HG02938 (cell line): ENCODE measurements around the gene GMNN.
"Not testable (repeated sequence)": the region's sequence is repeated elsewhere in the genome, so short reads cannot be mapped to it uniquely, and the experiment has no call there.

Experiments
- ATAC-seq: cut with Tn5 transposase; IDR thresholded peaks from one replicate; pipeline ENCODE4 v1.9.1; 2021; ENCODE audit warnings: mild to moderate bottlenecking, moderate library complexity; ENCODE audit not compliant: unreplicated experiment

The GMNN gene

DNA sequence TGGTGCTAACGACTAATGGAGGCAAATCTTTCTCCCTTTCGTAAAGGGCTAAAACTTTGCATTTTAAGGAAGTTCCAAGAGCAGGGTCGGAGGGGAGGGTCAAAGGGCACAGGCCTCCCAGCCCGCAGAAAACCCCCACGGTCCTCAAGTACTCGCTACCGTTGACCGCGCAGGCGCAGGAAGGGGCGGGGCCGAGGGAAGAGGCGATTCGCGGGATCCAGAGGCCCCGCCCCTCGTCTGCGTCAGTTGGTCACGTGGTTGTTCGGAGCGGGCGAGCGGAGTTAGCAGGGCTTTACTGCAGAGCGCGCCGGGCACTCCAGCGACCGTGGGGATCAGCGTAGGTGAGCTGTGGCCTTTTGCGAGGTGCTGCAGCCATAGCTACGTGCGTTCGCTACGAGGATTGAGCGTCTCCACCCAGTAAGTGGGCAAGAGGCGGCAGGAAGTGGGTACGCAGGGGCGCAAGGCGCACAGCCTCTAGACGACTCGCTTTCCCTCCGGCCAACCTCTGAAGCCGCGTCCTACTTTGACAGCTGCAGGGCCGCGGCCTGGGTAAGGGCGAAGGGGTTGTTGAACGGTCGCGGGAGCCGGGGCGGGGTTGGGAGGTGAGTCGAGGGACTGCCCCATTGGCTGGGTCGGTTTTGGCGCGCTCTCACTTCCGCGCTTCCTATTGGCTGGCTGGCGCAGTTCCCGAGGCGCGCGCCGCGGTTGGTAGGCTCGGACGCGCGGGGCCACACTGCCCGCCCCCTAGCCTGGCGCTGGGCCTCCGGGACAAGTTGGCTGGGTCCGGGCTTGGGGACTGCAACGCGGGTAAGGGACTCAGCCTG is at the start of gene GMNN:
Gene GMNN, plus strand, starts transcription at position 242 of the 824 bp plus-strand sequence. CDS start 2,310 bp downstream, outside the sequence.
- peak; percentile 81 for ATAC-seq

GRCh38 chr6:24730653-24731052 is 44.1 kb upstream of the GMNN start:
- not testable (repeated sequence) for ATAC-seq

- not testable (repeated sequence) for ATAC-seq
Observed at GRCh38 chr6:24731456-24732134, 43.1 kb upstream of the GMNN start.

DNA sequence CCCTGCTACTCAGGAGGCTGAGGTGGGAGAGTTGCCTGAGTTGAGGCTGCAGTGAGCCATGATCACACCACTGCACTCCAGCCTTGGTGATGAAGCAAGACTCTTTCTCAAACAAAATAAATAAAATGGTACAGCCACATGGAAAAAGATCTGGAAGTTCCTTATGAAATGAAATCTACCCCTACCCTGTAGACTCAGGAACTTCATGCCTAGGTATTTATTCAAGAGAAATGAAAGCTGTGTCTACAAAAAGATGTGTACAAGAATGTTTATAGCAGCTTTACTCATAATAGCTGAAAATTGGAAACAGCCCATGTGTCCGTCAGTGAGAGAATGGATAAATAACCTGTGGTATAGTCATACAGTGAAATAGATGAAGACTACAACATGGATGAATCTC is 40.6 kb upstream of the GMNN start:
- ATAC-seq = no peak

- ATAC-seq = not testable (repeated sequence)
Observed at GRCh38 chr6:24734710-24735109, 40.0 kb upstream of the GMNN start.

- no peak for ATAC-seq
Observed at GRCh38 chr6:24738741-24739140, 36.0 kb upstream of the GMNN start.

DNA sequence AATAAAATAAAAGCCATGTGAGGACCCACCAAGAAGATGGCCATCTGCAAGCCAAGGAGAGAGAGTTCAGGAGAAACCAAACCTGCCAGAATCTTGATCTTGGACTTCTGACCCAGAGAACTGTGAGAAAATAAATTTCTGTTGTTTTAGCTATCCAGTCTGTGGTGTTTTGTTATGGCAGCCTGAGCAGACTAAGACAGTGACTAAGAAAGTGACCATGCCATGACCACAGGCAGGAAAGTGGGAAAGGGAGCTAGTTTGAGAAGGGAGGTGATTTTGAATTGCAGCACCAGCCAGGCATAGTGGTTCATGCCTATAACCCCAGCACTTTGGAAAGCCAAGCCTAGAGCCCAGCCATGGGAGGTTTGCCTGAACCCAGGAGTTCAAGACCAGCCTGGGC is 33.9 kb upstream of the GMNN start:
- no peak for ATAC-seq

GRCh38 chr6:24742216-24742738 is 32.5 kb upstream of the GMNN start:
- no peak for ATAC-seq

DNA sequence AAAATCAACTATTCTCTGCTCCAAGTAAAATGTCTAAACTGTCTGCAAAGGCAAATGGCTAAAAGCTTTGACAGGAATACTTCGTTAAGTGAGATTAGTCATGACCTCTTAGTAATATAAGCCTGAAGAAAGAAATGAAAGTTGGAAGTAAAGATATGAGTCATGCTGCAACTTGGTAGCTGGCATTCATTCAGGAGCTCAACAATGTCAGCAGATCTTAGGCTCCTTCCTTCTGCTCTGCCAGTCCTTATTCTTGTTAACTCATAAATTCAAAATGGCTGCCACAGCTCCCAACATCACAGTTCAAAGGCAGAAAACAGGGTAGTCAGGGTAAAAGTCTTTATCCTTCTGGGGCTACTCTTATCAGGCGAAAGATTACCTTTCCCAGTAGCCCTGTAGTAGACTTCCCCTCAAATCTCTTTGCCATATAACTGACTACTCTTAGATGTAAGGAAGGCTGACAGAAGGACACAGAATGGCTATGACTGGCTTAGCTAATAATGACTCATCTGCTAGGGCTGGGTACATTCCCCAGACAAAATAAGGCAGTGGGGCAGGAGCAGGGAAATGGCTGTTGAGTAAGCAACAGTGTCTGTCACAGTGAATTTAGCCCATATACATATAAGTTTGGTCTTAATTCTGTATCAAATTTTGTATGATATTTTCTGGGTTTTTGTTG is 31.3 kb upstream of the GMNN start:
- peak; percentile 82 for ATAC-seq

DNA sequence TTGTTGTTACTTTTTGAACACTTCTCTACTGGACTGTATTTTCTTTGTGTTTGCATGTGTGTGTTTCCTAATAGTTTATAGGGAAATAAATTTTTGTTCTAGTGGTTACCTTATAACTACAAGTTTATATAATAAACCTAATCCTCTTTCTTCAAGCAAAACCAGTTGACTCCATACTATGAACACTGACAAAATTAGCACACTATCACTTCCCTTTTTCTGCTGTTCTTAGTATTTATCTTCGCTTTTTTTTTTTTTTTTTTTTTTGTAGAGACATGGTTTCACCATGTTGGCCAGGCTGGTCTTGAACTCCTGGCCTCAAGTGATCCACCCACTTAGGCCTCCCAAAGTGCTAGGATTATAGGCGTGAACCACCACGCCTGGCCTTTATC is 30.8 kb upstream of the GMNN start:
- ATAC-seq = peak; percentile 58

- no peak for ATAC-seq
Observed at GRCh38 chr6:24744911-24745310, 29.8 kb upstream of the GMNN start.

DNA sequence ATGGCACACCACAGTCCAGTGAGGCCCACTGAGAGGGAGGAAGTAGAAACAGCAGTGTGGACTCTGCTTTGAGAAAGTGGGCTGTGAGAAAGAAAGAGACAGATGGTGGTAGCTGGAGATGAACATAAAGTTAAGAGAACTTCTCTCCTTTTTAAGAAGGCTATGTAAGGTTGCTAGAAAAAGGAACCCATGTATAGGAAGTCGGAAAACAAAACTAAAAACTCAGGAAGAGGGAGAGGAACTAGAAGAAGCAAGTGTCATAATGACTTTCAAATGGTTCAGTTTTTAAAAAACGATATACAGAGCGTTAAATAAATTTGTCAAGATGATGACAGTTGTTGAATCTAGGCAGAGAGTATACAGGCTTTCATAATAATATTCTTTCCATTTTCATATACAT is 25.4 kb upstream of the GMNN start:
- ATAC-seq = no peak

DNA sequence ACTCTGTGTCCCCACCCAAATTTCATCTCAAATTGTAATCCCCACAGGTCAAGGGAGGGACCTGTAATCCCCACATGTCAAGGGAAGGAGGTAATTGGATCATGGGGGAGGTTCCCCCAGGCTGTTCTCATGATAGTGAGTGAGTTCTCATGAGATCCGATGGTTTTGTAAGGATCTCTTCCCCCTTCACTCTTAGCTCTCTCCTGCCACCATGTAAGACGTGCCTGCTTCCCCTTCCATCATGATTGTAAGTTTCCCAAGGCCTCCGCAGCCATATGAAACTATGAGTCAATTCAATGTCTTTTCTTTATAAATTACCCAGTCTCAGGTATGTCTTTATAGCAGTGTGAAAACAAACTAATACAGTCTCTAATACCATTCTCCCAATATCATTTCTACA is 23.9 kb upstream of the GMNN start:
- not testable (repeated sequence) for ATAC-seq

DNA sequence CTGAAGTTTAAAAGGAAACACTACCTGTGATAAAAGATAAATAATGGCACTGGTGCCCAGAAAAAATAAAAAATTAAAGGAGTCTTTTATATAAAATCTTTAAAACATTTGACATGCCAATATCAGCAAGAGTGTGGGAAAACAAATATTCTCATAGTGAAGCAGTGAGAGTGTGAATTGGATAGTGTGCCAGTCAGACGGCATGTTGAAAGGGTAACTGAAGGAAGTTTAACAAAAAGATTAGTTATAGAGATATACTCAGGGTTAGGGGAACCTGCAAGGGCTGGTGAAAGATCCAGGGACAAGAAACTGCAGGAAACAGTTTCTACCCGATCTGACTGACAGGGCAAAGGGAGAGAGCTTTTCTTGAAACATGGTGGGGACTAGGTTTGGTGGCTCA is 22.2 kb upstream of the GMNN start:
- ATAC-seq = no peak

DNA sequence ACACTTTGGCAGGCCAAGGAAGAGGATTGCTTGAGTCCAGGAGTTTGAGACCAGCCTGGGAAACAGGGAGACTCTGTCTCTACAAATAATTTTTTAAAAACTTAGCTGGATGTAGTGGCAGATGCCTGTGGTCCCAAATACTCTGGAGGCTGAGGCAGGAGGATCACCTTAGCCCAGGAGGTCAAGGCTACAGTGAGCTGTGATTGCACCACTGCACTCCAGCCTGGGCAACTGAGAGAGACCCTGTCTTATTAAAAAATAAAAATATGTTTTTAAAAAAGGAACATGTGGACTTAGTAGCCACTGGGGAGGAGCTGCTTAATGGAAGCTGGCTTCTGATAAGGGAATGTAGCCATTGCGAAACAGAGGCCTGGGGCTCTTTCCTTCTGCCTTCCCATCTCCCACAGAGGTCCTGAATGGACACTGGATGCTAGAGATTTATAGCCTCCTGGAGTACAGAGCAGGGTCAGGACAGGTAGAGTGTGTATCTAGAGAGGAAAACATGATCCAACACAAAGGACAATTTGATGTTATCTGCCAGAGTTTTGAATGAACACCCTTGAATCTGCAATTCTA is 21.7 kb upstream of the GMNN start:
- no peak for ATAC-seq

DNA sequence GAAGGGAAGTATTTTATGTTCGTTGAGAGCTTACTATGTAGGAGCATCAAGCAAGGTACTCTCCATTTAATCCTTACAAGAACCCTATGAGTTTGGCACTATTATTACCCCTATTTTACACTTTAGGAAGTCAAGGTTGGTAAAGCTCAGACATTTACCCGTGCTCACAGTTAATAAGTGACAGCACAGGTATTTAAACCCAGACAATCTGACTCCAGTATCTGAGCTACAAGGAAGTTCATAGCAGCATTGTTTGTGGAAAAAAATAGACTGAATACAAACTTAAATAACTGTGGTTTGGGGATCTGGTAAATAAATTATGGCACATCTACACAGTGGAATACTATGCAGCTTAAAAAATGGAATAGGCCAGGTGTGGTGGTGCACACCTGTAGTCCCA is 21.2 kb upstream of the GMNN start:
- ATAC-seq = no peak

- ATAC-seq = not testable (repeated sequence)
Observed at GRCh38 chr6:24754378-24754777, 20.4 kb upstream of the GMNN start.

DNA sequence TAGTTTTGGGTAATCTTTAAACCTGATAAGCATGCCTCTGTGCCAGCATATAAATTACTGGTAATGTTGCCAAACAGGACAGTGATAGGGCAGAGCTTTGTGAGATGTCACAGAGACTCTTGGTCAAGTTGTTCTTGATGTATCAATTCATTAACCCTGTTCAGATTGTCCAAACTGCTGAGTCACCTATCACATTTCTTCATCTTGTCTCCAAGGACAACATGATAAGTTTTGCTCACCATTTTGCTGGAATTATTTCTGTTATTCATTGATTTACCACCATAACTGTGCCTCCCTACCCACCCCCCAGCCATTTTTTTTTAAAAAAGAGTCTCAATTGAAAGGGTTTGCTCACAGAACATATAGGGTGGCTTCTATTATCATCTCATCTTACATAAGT is 19.5 kb upstream of the GMNN start:
- ATAC-seq = no peak

- ATAC-seq = no peak
Observed at GRCh38 chr6:24757611-24758010, 17.1 kb upstream of the GMNN start.

DNA sequence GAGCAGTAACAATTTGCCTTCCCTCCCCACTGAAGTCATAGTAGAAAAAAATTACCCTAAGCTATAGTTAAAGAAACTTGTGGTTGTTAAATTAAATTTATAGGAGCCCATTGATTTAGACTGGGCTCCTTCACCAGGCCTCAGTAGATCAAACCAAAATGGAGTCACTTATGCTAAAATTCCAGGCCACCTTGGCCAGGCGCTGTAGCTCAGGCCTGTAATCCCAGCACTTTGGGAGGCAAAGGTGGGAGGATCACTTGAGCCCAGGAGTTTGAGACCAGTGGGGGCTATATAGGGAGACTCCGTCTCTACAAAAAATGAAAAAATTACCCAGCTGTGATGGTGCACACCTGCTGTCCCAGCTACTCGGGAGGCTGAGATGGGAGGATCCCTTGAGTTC is 15.0 kb upstream of the GMNN start:
- no peak for ATAC-seq

DNA sequence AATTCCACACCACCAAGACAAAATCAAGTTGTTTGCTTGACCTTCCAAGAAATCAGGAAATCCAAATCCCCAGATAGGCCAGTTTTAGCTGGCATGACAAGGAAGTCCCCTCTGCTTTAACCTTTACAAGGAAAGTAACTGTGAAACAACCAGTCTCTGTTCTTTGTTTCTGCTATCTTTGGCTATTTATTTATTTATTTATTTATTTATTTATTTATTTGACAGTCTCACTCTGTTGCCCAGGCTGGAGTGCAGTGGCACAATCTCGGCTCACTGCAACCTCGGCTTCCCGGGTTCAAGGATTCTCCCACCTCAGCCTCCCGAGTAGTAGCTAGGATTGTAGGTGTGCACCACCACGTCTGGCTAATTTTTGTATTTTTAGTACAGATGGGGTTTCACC is 14.5 kb upstream of the GMNN start:
- ATAC-seq = no peak
